Measurements from ENCODE around the gene ABHD4.

GRCh38 chr14:22569737-22570131 lies 28.4 kb upstream of the ABHD4 start:
- TF ChIP-seq, protein P1, sequence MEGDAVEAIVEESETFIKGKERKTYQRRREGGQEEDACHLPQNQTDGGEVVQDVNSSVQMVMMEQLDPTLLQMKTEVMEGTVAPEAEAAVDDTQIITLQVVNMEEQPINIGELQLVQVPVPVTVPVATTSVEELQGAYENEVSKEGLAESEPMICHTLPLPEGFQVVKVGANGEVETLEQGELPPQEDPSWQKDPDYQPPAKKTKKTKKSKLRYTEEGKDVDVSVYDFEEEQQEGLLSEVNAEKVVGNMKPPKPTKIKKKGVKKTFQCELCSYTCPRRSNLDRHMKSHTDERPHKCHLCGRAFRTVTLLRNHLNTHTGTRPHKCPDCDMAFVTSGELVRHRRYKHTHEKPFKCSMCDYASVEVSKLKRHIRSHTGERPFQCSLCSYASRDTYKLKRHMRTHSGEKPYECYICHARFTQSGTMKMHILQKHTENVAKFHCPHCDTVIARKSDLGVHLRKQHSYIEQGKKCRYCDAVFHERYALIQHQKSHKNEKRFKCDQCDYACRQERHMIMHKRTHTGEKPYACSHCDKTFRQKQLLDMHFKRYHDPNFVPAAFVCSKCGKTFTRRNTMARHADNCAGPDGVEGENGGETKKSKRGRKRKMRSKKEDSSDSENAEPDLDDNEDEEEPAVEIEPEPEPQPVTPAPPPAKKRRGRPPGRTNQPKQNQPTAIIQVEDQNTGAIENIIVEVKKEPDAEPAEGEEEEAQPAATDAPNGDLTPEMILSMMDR (IDR thresholded peaks at IDR 0.05) = no peak
- TF ChIP-seq POLR2A (IDR thresholded peaks at IDR 0.05) = no peak
